Myocyte (in vitro differentiated cells): ENCODE data around the gene IMMP2L. TPM values are rescaled to one million over a fixed set of nuclear protein-coding genes. Genes with fewer than 3 reads are reported as not detected.
"Not testable (repeated sequence)": the region's sequence is repeated elsewhere in the genome, so short reads cannot be mapped to it uniquely, and the experiment has no call there.

Experiments used
- DNase-seq: peaks from one replicate; pipeline ENCODE4 v3.0.0-alpha.2; 2012; ENCODE audit warnings: low read depth
- total RNA-seq: library from RNA; depleted of rRNA; stranded (reverse); fragments of >200 nt; gene quantifications from 2 replicates; pipeline ENCODE4 v1.2.3, GENCODE V29; 2014

IMMP2L gene
- total RNA-seq, 1 donor from 2014 or later: 12.8 TPM

- not testable (repeated sequence) for DNase-seq
Observed at GRCh38 chr7:111270794-111271193, 291.5 kb downstream of the IMMP2L start.

DNA sequence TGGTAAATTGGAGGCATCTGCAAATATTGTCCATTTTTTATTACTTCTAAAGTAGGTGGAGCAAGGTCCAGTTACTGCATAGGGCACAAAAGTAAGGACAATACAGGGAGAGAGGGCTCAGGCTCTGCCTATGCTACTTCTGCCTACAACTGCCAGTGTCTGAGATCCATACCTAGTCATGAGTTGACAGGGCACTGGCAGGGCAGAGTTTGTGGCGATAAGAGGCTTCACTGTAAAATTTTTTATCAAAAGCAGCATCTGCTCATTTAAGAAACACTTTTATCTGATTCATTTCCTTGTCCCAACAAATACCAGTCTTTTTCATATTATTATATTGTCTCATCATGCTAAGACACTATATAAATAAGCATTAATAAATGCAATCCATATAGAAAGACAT, 293.4 kb downstream of the IMMP2L start:
- no peak for DNase-seq

- DNase-seq: peak; percentile 32
Observed at GRCh38 chr7:111266613-111267012, 295.7 kb downstream of the IMMP2L start.

DNA sequence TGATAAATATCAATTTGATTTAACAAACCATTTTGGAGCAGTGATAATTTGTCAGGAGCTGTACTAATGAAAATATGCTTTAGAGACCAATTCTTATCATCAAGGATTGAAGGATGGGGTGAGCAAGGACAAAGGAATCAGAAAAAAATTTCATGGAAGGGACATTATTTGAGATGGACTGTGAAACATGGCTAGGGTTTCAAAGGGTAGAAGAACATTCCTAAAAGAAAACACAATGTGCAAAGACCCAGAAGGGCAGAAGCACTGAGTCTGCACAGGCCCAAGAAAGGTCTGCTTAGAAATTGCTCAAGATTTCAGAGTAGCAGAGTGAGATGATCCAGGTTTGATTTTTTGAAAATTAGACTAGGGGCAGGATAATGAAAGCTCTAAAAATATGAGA, 296.9 kb downstream of the IMMP2L start:
- DNase-seq: no peak

- no peak for DNase-seq
Observed at GRCh38 chr7:111264981-111265380, 297.3 kb downstream of the IMMP2L start.

DNA sequence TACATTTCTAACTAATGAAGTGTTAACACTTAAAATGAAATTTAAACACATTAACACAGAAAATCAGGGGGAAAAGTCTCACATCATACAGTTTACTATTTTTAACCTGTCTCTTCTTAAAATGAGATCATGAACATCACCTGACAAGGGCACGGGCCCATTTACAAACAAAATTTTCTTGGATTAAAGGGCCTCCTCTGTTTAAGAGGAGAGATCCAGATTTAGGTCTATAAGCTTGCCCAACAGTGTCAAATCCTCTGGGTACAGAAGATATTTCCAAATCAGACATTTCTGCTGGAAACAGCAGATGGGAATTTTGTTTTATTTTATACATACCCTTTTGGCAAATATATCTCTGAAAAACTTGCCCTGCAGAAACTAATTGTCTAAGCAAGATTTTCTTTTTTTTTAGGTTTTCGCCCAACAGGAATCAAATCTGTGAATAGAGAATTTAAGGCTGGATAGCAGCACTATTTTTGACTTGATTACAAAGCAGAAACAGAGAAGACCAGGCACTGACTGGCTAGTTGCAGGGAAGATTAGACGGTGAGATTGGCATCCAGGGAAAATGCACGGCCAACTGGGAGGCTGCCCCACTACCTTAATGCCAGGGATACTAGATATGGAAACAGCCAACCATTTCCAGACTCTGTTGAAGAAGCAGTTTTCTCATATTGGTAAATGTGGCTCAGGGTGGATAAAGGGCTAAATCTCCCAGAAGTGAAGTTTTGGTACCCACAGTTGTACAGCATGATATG, 298.0 kb downstream of the IMMP2L start:
- DNase-seq: no peak

DNA sequence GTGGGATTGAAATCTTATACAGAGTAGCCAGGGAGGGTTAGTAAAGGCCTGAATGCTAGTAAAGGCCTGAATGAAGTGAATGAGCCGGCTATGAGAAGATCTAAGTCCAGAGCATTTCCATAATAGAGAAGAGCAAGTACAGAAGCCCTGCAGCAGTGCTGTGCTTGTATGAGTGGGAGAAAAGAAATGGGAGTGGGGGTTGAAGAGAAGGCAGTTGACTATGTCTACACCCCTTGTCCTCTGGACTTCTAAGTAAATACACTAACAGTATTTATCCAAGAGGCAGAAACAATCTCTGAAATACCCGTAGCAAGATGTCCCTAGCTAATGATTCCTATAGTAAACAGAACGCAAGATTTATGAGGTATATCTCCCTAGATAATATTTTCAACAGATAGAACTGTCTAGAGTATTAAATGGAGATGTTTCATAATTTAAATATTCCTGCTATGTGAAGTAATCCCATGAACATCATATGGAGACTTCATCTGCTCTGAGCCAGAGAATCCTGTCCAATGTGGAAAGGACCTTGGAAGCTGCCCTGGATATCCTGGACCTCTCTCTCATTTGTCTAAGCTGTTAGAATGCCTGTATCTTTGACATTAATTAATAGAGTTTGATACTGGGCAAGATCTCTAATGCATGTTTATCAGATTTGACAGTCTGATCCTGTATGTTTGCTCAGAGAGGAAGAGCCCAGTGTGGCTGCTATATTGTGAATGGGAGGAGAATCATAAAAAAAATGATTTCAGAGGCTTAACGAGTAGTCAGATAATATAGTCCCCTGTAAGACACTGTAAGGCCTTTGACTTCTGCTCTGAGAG, 299.8 kb downstream of the IMMP2L start:
- no peak for DNase-seq

- DNase-seq: no peak
Observed at GRCh38 chr7:111261496-111261895, 300.8 kb downstream of the IMMP2L start.

DNA sequence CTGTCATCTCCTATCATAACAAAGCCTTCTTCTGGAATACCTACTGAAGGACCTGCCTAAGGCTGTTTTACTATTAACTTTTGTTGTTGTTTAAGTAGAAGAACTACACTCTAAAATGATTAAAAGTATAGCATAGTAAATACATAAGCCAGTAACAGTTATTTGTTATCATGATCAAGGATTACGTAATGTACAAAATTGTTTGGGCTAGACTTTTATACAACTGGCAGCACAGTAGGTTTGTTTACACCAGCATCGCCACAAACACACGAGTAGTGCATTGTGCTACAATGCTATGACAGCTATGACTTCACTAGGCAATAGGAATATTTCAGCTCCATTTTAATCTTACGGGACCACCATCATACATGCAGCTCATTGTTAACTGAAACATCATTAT, 302.3 kb downstream of the IMMP2L start:
- no peak for DNase-seq

- no peak for DNase-seq
Observed at GRCh38 chr7:111256391-111256790, 305.9 kb downstream of the IMMP2L start.

- DNase-seq: no peak
Observed at GRCh38 chr7:111255576-111255975, 306.7 kb downstream of the IMMP2L start.

- not testable (repeated sequence) for DNase-seq
Observed at GRCh38 chr7:111251365-111251764, 310.9 kb downstream of the IMMP2L start.

- DNase-seq: not testable (repeated sequence)
Observed at GRCh38 chr7:111249807-111250206, 312.5 kb downstream of the IMMP2L start.

DNA sequence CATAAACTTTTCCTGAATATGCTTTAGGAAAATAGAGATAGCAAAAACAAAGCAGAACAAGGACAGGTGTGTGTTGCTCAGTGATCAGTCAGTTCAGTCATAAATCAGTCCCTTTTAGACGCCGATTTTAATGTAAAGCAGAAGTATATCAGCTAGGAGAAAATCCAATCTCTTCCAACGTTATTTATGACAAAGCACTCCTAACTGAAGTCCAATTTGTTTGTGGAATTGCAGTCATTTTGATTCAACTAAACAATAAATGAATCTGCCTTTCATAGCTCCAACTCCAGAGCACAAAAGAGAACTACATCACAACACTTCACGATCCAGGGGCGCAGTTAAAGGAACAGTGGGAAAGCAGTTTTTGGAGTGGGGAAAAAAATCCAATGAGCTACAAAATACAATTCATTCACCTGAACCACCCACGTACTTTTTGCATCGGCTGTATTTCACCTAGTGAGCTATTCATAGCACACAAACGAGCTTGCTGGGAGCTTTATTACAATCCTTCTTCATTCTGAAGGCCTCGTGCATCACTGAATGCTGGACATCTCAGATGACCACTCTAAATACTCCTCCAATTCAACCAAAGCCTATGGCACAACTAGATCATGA, 320.0 kb downstream of the IMMP2L start:
- DNase-seq: no peak

GRCh38 chr7:111240371-111240770, 321.9 kb downstream of the IMMP2L start:
- DNase-seq: no peak

GRCh38 chr7:111239437-111239836, 322.9 kb downstream of the IMMP2L start:
- no peak for DNase-seq

- no peak for DNase-seq
Observed at GRCh38 chr7:111238886-111239285, 323.4 kb downstream of the IMMP2L start.

GRCh38 chr7:111235709-111236108, 326.6 kb downstream of the IMMP2L start:
- DNase-seq: no peak

- DNase-seq: no peak
Observed at GRCh38 chr7:111232249-111233084, 329.8 kb downstream of the IMMP2L start.

DNA sequence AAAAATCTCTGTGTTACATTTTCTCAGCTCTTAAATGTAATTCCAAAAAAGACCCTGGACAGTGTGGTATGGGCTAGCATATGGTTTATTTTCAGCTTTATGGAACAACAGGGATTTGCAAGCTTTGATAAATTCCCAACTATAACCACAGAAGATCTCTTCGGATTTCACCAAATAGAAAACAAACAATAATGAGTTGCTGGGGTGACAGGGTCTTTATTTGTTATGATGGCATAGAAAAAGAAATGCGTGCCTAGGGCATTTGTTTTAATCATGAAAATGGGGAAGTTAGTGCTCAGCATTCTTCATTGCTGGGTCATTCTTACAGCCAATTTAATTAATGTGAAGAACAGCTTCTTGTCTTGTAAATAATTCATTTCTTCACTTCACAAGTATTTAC, 332.4 kb downstream of the IMMP2L start:
- DNase-seq: peak; percentile 44

DNA sequence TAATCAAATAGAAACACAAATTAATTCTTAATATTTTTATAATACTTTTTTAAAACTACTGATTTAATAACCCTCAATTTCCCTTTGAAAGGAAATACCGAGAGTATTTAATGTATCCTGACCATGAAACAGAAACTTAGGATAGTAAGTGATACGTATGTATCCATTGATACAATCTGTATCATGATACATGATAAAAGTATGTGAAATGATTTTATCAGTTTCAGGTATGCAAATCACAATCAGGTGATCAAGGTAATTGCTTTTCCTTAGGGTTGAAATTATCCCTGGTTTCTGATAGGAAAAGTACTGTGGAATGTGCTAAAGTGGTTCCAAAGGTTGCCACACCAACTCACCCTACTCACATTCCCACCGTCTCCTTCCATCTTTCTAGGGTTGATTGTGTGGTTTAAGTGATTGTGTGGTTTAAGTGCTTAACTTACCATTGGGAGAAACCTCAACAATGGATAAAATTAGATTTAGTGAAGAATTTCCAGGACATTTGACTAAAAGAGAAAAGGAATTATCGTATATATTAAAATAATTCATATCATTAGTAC, 333.0 kb downstream of the IMMP2L start:
- peak; percentile 33 for DNase-seq
